Keratinocyte (primary cell): ENCODE results near the gene GLA.

Experiments
- CTCF ChIP-seq, 3 experiments: IDR thresholded peaks in 1 of 3; conservative IDR thresholded peaks in 1 of 3; optimal IDR thresholded peaks in 1 of 3; 2 replicates in 2 of 3; 3 replicates in 1 of 3; pipeline versions ENCODE3 to v1.5.1; 2011; ENCODE audit warnings: low read length in 3 of 3, mild to moderate bottlenecking in 3 of 3, moderate library complexity in 2 of 3, control low read depth in 1 of 3, inconsistent platforms in 1 of 3; ENCODE audit not compliant: insufficient read depth in 2 of 3; ENCODE audit errors: extremely low read depth in 1 of 3
- EZH2 ChIP-seq: IDR thresholded peaks from one replicate; pipeline ENCODE4 v1.6.1; 2012; ENCODE audit warnings: inconsistent platforms, mild to moderate bottlenecking, low read length, moderate library complexity

- TF ChIP-seq CTCF (optimal IDR thresholded peaks at IDR 0.05 in 1 of 3, IDR thresholded peaks at IDR 0.05 in 1 of 3, conservative IDR thresholded peaks at IDR 0.05 in 1 of 3; ENCODE audit: extremely low read depth in 1 of 3, insufficient read depth in 2 of 3, low read length in 3 of 3) (no peak), EZH2 (no peak)
Observed at GRCh38 chrX:101417981-101418841, 10.5 kb upstream of the GLA start.
